ENCODE results near the gene EXOSC1.

GRCh38 chr10:97404044-97404443, 41.8 kb downstream of the EXOSC1 start:
- no peak for TF ChIP-seq CTCF (conservative IDR thresholded peaks at IDR 0.05)
- TF ChIP-seq EZH2 (IDR thresholded peaks at IDR 0.05; ENCODE audit: low read depth): no peak

All from PC-9 (cell line).